IMR-90 (cell line): ENCODE data around the gene ACY1. TPM values are rescaled to one million over a fixed set of nuclear protein-coding genes. Genes with fewer than 3 reads are reported as not detected.

Experiments used
- ATAC-seq: fragments of 200-7000 bp; cut with Tn5 transposase; 2 replicates; pipeline ENCODE4 v1.9.1; 2020; ENCODE audit warnings: low read depth, mild to moderate bottlenecking, moderate library complexity
- BruUV-seq: library from RNA; stranded (reverse); fragments of 400-500 nt; replicated peaks from 2 replicates; lab custom pipeline; 2021; lab: Mats Ljungman, UMichigan
- CTCF ChIA-PET: fragments of 300-600 bp; formaldehyde crosslinking; extraction: SDS; loops from one replicate; lab custom pipeline; 2021; ENCODE audit warnings: antibody characterized with exemption; lab: Yijun Ruan, JAX
- POLR2A ChIA-PET: fragments of 300-600 bp; sonication (Branson Sonifier 250); formaldehyde crosslinking; loops from one replicate; lab custom pipeline; 2022; ENCODE audit warnings: antibody characterized with exemption; ENCODE audit not compliant: unreplicated experiment; lab: Charles Lee
- DNase-seq: peaks from one replicate; pipeline ENCODE4 v3.0.0; 2013
- H2AFZ ChIP-seq: replicated peaks from 2 replicates; pipeline ENCODE3; 2013; ENCODE audit warnings: low read length, mild to moderate bottlenecking; ENCODE audit not compliant: poor library complexity
- H2AK5ac ChIP-seq: 2 replicates; pipeline ENCODE4 v1.6.1; 2013; ENCODE audit warnings: low read depth, low read length, inconsistent platforms
- H2AK9ac ChIP-seq: replicated peaks from 2 replicates; pipeline ENCODE3; 2013; ENCODE audit warnings: mild to moderate bottlenecking, low read depth, low read length, moderate library complexity; ENCODE audit not compliant: poor library complexity
- H2BK120ac ChIP-seq: 2 replicates; pipeline ENCODE4 v1.6.1; 2013; ENCODE audit warnings: low read depth, low read length, inconsistent platforms
- H2BK15ac ChIP-seq: 3 replicates; pipeline ENCODE4 v1.6.1; 2013; ENCODE audit warnings: low read depth, low read length, inconsistent platforms
- H2BK20ac ChIP-seq: 2 replicates; pipeline ENCODE4 v1.6.1; 2013; ENCODE audit warnings: low read depth, mild to moderate bottlenecking, inconsistent platforms, low read length, moderate library complexity
- H2BK5ac ChIP-seq: 2 replicates; pipeline ENCODE4 v1.6.1; 2013; ENCODE audit warnings: mild to moderate bottlenecking, low read depth, low read length, inconsistent platforms; ENCODE audit not compliant: poor library complexity, severe bottlenecking
- H3K14ac ChIP-seq: replicated peaks from 2 replicates; pipeline ENCODE4 v1.6.1; 2013; ENCODE audit warnings: low read depth, low read length, inconsistent platforms
- H3K18ac ChIP-seq: 2 replicates; pipeline ENCODE4 v1.6.1; 2013; ENCODE audit warnings: low read depth, low read length, control low read depth
- H3K23ac ChIP-seq: 2 replicates; pipeline ENCODE4 v1.6.1; 2013; ENCODE audit warnings: low read depth, low read length, inconsistent platforms
- H3K27ac ChIP-seq: 2 replicates; pipeline ENCODE4 v1.5.1; 2013; ENCODE audit warnings: mild to moderate bottlenecking, control low read depth, low read length; ENCODE audit not compliant: insufficient read depth
- H3K27me3 ChIP-seq: 2 replicates; pipeline ENCODE4 v1.6.1; 2013; ENCODE audit warnings: low read length; ENCODE audit not compliant: control insufficient read depth, insufficient read depth
- H3K36me3 ChIP-seq: 2 replicates; pipeline ENCODE4 v1.6.1; 2013; ENCODE audit warnings: low read length, mixed read lengths; ENCODE audit not compliant: control insufficient read depth, insufficient read depth
- H3K4ac ChIP-seq: 2 replicates; pipeline ENCODE4 v1.6.1; 2013; ENCODE audit warnings: low read depth, low read length, inconsistent platforms
- H3K4me1 ChIP-seq: 2 replicates; pipeline ENCODE4 v1.6.1; 2013; ENCODE audit warnings: low read length, mixed read lengths; ENCODE audit not compliant: control insufficient read depth, insufficient read depth
- H3K4me2 ChIP-seq: 2 replicates; pipeline ENCODE4 v1.6.1; 2013; ENCODE audit warnings: low read depth, mild to moderate bottlenecking, control low read depth, low read length, moderate library complexity
- H3K4me3 ChIP-seq: 2 replicates; pipeline ENCODE4 v1.5.1; 2013; ENCODE audit warnings: low read depth, mild to moderate bottlenecking, control low read depth, low read length, moderate library complexity; ENCODE audit not compliant: insufficient read depth
- H3K56ac ChIP-seq: 2 replicates; pipeline ENCODE4 v1.6.1; 2013; ENCODE audit warnings: low read length, inconsistent platforms; ENCODE audit not compliant: insufficient read depth; ENCODE audit errors: extremely low read depth
- H3K79me1 ChIP-seq, 2 experiments: 2 replicates each; pipeline ENCODE4 v1.6.1; 2013; ENCODE audit warnings: low read length in 2 of 2, inconsistent platforms in 1 of 2, low read depth in 1 of 2
- H3K9ac ChIP-seq: 2 replicates; pipeline ENCODE4 v1.6.1; 2013; ENCODE audit warnings: low read depth, low read length, control low read depth
- H3K9me1 ChIP-seq: 2 replicates; pipeline ENCODE4 v1.6.1; 2013; ENCODE audit warnings: low read length, inconsistent platforms; ENCODE audit not compliant: insufficient read depth
- H3K9me3 ChIP-seq: 2 replicates; pipeline ENCODE4 v1.6.1; 2013; ENCODE audit warnings: low read length; ENCODE audit not compliant: control insufficient read depth, insufficient read depth
- H4K20me1 ChIP-seq: 2 replicates; pipeline ENCODE4 v1.6.1; 2013; ENCODE audit warnings: low read length, inconsistent platforms; ENCODE audit not compliant: insufficient read depth
- H4K5ac ChIP-seq: 2 replicates; pipeline ENCODE4 v1.6.1; 2013; ENCODE audit warnings: mild to moderate bottlenecking, low read depth, low read length, control low read depth
- H4K8ac ChIP-seq, 2 experiments: 2 replicates each; pipeline ENCODE4 v1.6.1; 2013; ENCODE audit warnings: low read depth in 2 of 2, low read length in 2 of 2, control low read depth in 1 of 2, inconsistent platforms in 1 of 2
- H4K91ac ChIP-seq: 2 replicates; pipeline ENCODE4 v1.6.1; 2013; ENCODE audit warnings: low read depth, low read length, inconsistent platforms; ENCODE audit not compliant: insufficient read depth
- BHLHE40 ChIP-seq: fragments of 150-350 bp; IDR thresholded peaks from 2 replicates; pipeline ENCODE4 v1.6.1; 2016; ENCODE audit warnings: mild to moderate bottlenecking, low read depth, low read length
- CEBPB ChIP-seq: IDR thresholded peaks from 2 replicates; pipeline ENCODE4 v1.6.1; 2012; ENCODE audit warnings: low read depth, low read length, improper control_type of control experiment
- CHD1 ChIP-seq: IDR thresholded peaks from 2 replicates; pipeline ENCODE4 v1.6.1; 2012; ENCODE audit warnings: low read depth, low read length, improper control_type of control experiment
- CTCF ChIP-seq: conservative IDR thresholded peaks from 2 replicates; pipeline ENCODE4 v1.5.1; 2012; ENCODE audit warnings: mild to moderate bottlenecking, low read depth, low read length, improper control_type of control experiment
- FOS ChIP-seq: fragments of 150-350 bp; IDR thresholded peaks from 2 replicates; pipeline ENCODE4 v1.6.1; 2016; ENCODE audit warnings: low read depth, low read length
- MAFK ChIP-seq: IDR thresholded peaks from 2 replicates; pipeline ENCODE4 v1.6.1; 2012; ENCODE audit warnings: low read depth, low read length, improper control_type of control experiment
- MAZ ChIP-seq: IDR thresholded peaks from 2 replicates; pipeline ENCODE4 v1.6.1; 2012; ENCODE audit warnings: low read depth, mild to moderate bottlenecking, low read length, improper control_type of control experiment, moderate library complexity, borderline replicate concordance
- MXI1 ChIP-seq: IDR thresholded peaks from 2 replicates; pipeline ENCODE4 v1.6.1; 2012; ENCODE audit warnings: low read depth, mild to moderate bottlenecking, low read length, moderate library complexity, borderline replicate concordance
- NFE2L2 ChIP-seq: fragments of 150-350 bp; IDR thresholded peaks from 2 replicates; pipeline ENCODE4 v1.6.1; 2016; ENCODE audit warnings: low read depth, mild to moderate bottlenecking, low read length
- POLR2A ChIP-seq: IDR thresholded peaks from 2 replicates; pipeline ENCODE4 v1.6.1; 2012; ENCODE audit warnings: mild to moderate bottlenecking, low read depth, low read length
- RAD21 ChIP-seq: IDR thresholded peaks from 2 replicates; pipeline ENCODE4 v1.6.1; 2012; ENCODE audit warnings: low read length, improper control_type of control experiment
- RCOR1 ChIP-seq: IDR thresholded peaks from 2 replicates; pipeline ENCODE4 v1.6.1; 2012; ENCODE audit warnings: mild to moderate bottlenecking, low read length, improper control_type of control experiment; ENCODE audit not compliant: insufficient replicate concordance
- RFX5 ChIP-seq: IDR thresholded peaks from 2 replicates; pipeline ENCODE4 v1.8.0; 2012; ENCODE audit warnings: low read depth, mild to moderate bottlenecking, low read length, moderate library complexity
- SMC3 ChIP-seq: fragments of 150-350 bp; IDR thresholded peaks from 2 replicates; pipeline ENCODE4 v1.6.1; 2016; ENCODE audit warnings: low read depth, mild to moderate bottlenecking, antibody characterized with exemption, low read length, moderate library complexity
- USF2 ChIP-seq: fragments of 150-350 bp; IDR thresholded peaks from 2 replicates; pipeline ENCODE4 v1.6.1; 2017; ENCODE audit warnings: mild to moderate bottlenecking, antibody characterized with exemption, low read length, low read depth
- WGBS, 2 experiments: methylation state at CpG; one replicate each; pipeline versions ENCODE4 v1.1.5 to v1.1.7; 2013; ENCODE audit warnings: missing lambda C conversion rate in 2 of 2; ENCODE audit not compliant: insufficient read length in 1 of 2; ENCODE audit errors: extremely low coverage in 2 of 2; 5-methylcytosine and 5-hydroxymethylcytosine counted together
- dilution Hi-C: fragments of 300-500 bp; cut with HindIII; formaldehyde crosslinking; loops from one replicate; pipeline ENCODE4 v1.14.3; 2018; ENCODE audit warnings: low sequenced_read_pairs; ENCODE audit not compliant: unreplicated experiment
- in situ Hi-C: fragments of 300-500 bp; cut with MboI; formaldehyde crosslinking; loops from 3 replicates; pipeline ENCODE4 v1.14.3; 2019; ENCODE audit warnings: low sequenced_read_pairs, inconsistent platforms, mixed read lengths
- intact Hi-C: fragments of 100-400 bp; cut with micrococcal nuclease; formaldehyde crosslinking; loops from 2 replicates; pipeline ENCODE4 v1.10.0; 2022
- polyA plus RNA-seq, 3 experiments: library from polyadenylated mRNA; depleted of rRNA; stranded (reverse); fragments of >200 nt; gene quantifications; 2 replicates each; pipeline ENCODE4 v1.2.3, GENCODE V29; 2012; ENCODE audit warnings: low replicate concordance in 1 of 3
- total RNA-seq: library from RNA; depleted of rRNA; stranded (reverse); fragments of >200 nt; gene quantifications from 2 replicates; pipeline ENCODE4 v1.2.3, GENCODE V29; 2012
- TF ChIP-seq, protein P1 (sequence below): fragments of 150-350 bp; IDR thresholded peaks from 2 replicates; pipeline ENCODE4 v1.6.1; 2016; ENCODE audit warnings: low read depth, mild to moderate bottlenecking, low read length, moderate library complexity, borderline replicate concordance

The ACY1 gene
- total and polyA plus RNA-seq, 2 of the 4 experiments (the other 2 are of a cell fraction) = 22.0 to 47.1 TPM

DNA sequence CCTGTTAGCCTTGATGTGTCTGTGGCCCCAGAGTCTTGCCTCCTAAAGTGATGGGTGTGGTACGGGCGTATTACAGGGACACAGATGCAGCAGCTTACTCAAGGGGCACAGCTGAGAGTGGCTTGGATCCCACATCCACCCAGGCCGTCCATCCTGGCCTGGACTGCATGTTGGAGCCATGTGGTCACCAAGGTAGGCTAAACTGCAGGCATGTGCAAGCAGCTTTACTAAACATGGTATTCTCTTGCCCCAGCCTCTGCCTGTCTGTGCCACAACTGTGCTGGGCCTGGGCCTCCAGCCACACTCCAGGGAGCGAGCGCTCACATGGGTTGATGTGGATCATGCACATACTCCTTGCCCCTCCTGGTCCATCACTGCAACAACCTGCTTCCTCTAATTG, 34.2 kb upstream of the ACY1 start:
- no TSS peak for BruUV-seq
- ChIA-PET CTCF (no interaction called here), POLR2A (no interaction called here)
- H2AK5ac ChIP-seq = no peak overlapping the region
- no peak overlapping the region for H3K14ac ChIP-seq
- H3K56ac ChIP-seq = no peak overlapping the region
- in situ Hi-C loops = loop anchor here (25.0 kb wide), 1 partner anchor 562 kb away; the partner anchor contains the start of genes MANF and RBM15B
- H3K27ac ChIP-seq = no peak overlapping the region
- no peak overlapping the region for H3K9ac ChIP-seq
- H3K4me1 ChIP-seq = peaks cover 9% of the 10 kb centered on the region
- WGBS, 2 experiments = 100% methylated on average over 3 of the region's 5 CpGs; no CpG with 5 or more reads in 1 of the 2 experiments
- H3K23ac ChIP-seq = no peak overlapping the region
- H4K91ac ChIP-seq = no peak overlapping the region
- H2BK20ac ChIP-seq = no peak overlapping the region
- H4K8ac ChIP-seq = no peak overlapping the region
- H4K5ac ChIP-seq = no peak overlapping the region
- H3K9me3 ChIP-seq = no peaks in the 10 kb centered on the region
- no peak overlapping the region for H2BK15ac ChIP-seq
- no peak for ATAC-seq
- H2AK9ac ChIP-seq = no peak overlapping the region
- intact Hi-C loops = no loop called here
- no peak overlapping the region for H3K18ac ChIP-seq
- H3K36me3 ChIP-seq = peaks cover 2% of the 10 kb centered on the region; the same call in 1 of the 2 replicates
- TF ChIP-seq MXI1 = no peak
- TF ChIP-seq CTCF = no peak
- TF ChIP-seq CEBPB = no peak
- TF ChIP-seq BHLHE40 = no peak
- TF ChIP-seq MAFK = no peak
- no peak for TF ChIP-seq CHD1
- no peak for TF ChIP-seq FOS
- no peak for TF ChIP-seq RFX5
- TF ChIP-seq SMC3 = no peak
- TF ChIP-seq NFE2L2 = no peak
- no peak for TF ChIP-seq RCOR1
- TF ChIP-seq, protein P1, sequence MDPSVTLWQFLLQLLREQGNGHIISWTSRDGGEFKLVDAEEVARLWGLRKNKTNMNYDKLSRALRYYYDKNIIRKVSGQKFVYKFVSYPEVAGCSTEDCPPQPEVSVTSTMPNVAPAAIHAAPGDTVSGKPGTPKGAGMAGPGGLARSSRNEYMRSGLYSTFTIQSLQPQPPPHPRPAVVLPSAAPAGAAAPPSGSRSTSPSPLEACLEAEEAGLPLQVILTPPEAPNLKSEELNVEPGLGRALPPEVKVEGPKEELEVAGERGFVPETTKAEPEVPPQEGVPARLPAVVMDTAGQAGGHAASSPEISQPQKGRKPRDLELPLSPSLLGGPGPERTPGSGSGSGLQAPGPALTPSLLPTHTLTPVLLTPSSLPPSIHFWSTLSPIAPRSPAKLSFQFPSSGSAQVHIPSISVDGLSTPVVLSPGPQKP = no peak
- TF ChIP-seq POLR2A = no peak
- TF ChIP-seq MAZ = no peak
- no peak for TF ChIP-seq USF2
- TF ChIP-seq RAD21 = no peak
- H3K4me3 ChIP-seq = no peak overlapping the region
- DNase-seq = no peak
- H2AFZ ChIP-seq = no peak overlapping the region
- dilution Hi-C loops = no loop called here
- no peak overlapping the region for H2BK5ac ChIP-seq
- H2BK120ac ChIP-seq = no peak overlapping the region
- H3K4me2 ChIP-seq = no peak overlapping the region
- no peaks in the 10 kb centered on the region for H3K79me1 ChIP-seq
- H3K27me3 ChIP-seq = no peaks in the 10 kb centered on the region
- H3K9me1 ChIP-seq = peaks cover 6% of the 10 kb centered on the region; the same call in 1 of the 2 replicates
- H4K20me1 ChIP-seq = no peaks in the 10 kb centered on the region
- no peak overlapping the region for H3K4ac ChIP-seq
